GM19324 (cell line): ENCODE results near the gene RAD9A.

Experiments used
- ATAC-seq: cut with Tn5 transposase; IDR thresholded peaks from one replicate; pipeline ENCODE4 v1.9.1; 2021; ENCODE audit warnings: mild to moderate bottlenecking, moderate library complexity; ENCODE audit not compliant: unreplicated experiment, low FRiP score

RAD9A gene

DNA sequence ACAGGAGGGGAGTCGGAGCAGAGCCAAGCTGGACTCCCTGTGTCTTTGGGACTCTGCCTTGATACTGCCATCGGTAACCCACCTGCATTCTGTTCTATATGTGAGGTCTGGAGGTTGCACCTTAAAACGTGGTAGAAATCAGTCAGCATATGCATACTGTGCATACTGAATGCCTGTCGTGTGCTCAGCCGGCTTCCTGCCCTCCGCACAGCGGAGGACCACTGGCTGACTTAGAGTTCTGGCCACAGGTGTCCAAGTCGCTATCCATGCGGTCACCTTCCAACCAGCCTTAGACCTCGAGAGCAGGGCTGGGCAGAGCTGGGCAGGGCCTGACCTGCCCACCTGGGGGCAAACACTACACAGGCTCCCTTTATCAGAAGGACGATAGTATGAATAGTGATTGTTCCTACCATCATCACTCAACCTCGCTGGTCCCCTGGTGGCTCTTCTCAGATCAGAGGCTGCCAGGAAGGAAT is 15.9 kb downstream of the RAD9A start:
- no peak for ATAC-seq

DNA sequence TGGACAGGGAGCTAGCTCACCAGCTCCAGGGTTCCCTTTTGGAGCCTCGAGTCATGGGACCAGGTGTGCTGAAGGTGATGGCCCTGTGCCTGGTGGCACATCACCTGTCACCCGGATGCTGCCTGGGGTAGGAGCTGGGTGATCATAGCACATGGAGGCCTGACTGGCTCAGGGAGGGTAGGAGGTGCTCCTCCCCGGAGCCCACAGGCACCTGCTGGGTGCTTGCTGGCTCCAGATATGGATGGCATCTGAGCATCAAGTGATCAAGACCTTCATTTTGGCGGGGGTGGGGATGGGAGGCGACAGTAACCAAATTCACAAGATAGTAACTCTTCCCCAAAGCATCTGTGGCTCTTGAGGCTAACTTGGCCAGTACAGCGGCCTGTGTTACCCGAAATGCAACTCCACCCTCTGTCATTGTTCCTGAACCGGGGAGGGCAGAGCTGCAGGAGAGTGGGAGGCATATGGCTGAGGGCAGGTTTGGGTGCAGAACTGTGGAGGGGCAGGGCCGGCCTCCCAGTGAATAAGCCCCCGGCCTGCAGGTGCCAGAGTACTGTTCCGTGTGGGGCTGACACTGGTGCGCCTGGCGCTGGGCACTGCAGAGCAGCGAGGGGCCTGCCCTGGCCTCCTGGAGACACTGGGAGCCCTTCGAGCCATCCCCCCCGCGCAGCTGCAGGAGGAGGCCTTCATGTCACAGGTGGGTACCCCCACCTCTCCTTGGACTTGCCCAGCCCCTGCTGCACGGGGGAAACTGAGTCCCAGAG is 16.8 kb downstream of the RAD9A start:
- ATAC-seq = no peak

DNA sequence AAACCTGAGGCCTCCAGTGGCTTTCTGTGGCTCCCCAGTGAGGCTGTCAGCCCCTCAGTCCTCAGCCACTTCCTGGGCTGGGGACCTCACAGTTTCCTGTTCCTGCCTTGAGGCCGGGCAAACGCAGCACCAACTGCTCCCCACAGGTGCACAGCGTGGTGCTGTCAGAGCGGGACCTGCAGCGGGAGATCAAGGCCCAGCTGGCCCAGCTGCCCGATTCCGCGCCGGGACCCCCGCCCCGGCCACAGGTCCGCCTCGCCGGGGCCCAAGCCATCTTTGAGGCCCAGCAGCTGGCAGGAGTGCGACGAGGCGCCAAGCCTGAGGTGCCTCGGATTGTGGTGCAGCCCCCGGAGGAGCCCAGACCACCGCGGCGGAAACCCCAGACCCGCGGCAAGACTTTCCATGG is 17.5 kb downstream of the RAD9A start:
- no peak for ATAC-seq

DNA sequence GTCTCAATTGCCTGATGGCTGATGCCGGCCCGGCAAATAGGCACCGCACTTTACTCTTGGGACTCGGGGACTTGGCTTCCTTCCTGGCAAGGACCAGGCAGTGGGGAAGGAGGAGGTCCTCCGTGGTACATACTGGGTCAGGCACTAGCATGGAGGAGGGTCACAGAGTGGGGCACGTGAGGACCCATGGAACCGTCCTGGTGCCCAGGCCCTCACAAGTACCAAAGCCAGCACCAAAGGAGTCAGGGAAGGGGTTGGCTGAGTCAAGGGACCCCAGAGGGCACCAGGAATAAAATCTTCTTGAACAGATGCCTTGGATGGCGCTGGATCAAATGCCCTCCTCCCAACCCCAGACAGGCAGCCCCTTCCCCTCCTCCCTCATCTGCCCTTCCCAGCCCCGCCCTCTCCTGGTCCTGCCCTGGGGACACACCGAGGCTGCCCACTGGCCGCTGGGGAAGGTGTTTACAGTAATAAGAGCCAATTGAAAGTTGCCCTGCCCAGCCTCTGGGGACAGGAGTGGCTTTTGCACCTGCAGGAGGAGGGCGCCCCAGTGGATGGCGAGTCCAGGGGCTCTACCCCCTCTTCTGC is 18.1 kb downstream of the RAD9A start:
- ATAC-seq = no peak

DNA sequence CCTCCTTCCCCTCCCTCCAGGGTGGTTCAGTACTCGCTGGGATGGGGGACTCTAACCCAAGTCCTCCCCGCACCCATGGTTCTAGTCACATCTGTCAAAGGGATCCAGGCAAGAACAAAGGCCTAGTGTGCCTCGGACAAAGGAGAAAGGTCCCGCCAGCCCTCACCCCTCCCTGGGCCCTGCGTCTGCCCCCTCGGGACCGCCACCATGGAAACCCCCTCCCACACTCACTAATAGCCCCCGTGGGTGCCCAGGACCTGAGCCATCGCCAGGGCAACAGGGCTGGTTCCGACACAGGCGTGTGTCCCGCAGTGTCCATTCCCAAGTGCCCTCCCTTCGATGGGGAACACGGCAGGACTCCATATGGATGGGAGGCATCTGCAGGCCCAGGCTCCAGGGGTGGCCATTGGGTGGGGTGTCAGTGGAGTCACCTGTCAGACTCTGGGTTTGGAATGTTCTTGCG is 18.6 kb downstream of the RAD9A start:
- ATAC-seq = no peak

DNA sequence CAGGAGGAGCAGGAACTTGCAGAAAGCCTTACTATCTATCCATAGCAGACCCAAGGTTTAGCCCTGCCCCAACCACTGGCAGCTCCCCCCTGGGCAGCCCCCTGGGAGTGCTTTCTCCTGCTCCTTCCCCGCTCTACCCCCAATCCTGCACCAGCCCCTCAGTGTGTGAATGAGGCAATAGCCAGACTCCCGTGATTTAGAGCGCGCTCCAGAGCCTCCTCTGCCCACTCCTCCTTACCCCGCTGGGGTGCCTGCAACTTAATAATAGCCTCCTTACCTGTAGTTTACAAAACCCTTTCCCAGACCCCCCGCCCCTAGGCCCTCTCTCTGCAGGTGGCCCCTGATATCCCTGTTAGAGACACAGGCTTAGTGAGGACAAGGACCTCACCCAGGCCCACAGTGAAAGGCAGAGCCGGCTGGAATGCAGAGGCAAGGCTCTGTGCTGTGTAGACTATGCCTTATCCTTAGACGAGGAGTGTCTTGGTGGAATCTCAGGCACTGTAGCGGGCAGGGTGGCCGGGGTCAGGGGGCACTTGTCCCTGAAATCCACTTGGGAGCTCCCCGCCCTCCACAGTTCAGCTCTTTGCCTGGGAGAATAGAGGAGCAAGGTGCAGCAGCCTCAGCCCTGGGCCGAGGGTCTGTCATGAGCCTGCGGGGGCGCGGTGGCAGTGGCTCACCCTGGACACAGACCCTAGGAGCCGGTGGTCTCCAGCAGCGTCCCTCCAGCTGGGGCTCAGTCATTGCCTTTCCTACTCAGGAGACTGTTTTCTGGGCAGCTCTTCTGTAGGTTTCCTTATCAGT is 19.4 kb downstream of the RAD9A start:
- no peak for ATAC-seq

DNA sequence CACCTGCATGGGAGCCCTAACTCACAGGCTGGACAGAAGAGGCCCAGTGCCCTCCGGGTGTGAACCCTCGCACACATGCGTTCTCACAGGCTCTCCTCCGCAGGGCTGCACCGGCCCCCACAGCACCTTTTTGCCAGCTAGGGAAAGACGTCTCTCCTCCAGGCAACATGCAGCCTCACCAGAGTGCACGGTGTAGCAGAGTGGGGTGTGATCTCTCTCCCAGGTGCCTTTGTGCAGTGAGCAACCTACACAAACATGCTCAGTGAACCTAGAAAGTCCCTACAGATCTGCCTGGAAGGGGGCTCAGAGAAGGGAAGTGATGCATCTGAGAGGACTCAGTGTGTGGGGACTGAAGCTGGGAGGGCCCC is 20.0 kb downstream of the RAD9A start:
- ATAC-seq = no peak

DNA sequence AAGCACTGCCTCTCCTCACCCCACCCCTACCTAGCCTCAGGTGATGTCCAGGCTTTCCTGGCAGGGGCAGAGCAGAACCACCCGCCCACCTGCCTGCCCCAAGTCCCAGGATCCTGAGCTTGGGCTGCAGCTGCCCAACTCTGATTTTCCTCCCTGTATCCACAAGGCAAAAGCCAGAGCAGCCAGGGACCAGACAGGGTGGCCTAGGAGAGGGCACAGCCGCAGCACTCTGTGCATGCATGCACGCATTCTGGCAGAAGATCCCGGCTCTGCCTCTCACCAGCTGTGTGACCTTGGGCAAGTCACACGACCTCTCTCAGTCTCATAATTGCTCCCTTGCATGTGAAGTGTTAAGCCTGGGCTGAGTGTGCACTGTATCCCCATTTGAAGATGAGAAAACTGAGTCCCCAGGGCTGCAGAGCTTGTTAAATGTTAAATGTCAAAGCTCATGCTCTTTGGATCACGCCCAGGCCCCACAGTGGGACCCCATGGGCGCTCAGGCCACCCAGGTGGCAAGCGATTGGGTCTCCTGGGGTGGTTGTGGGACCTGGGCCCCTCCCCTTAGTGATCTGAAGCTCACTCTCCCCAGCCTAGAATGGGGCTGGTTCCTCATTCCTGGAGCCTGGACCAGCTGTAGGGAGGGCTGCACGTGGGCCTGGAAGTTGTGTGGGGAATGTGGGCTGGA is 20.9 kb downstream of the RAD9A start:
- no peak for ATAC-seq

DNA sequence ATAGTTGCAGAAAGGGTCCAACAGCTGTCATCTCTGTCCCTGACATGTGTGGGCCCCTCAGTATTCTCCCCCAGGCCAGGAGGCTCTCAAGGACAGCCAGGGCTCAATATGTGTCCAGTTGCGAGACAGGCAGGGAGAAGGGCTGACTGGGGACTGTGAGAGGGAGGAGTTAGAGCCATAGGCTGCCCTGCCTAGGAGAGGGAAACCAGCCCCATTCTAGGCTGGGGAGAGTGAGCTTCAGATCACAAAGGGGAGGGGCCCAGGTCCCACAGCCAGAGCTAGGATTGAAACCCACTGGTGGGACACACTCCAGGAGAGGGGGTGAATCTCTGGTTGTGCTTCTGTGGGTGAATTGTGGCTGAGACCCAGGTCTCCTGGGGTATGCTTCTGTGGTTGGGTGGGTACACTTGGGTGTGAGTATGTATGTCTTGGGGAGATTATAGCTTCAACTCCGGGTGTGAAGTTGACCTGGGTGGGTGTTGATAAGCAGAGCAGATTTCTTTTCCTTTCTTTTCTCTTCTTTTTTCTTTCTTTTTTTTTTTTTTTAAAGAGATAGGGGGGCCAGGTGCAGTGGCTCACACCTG is 21.6 kb downstream of the RAD9A start:
- no peak for ATAC-seq

DNA sequence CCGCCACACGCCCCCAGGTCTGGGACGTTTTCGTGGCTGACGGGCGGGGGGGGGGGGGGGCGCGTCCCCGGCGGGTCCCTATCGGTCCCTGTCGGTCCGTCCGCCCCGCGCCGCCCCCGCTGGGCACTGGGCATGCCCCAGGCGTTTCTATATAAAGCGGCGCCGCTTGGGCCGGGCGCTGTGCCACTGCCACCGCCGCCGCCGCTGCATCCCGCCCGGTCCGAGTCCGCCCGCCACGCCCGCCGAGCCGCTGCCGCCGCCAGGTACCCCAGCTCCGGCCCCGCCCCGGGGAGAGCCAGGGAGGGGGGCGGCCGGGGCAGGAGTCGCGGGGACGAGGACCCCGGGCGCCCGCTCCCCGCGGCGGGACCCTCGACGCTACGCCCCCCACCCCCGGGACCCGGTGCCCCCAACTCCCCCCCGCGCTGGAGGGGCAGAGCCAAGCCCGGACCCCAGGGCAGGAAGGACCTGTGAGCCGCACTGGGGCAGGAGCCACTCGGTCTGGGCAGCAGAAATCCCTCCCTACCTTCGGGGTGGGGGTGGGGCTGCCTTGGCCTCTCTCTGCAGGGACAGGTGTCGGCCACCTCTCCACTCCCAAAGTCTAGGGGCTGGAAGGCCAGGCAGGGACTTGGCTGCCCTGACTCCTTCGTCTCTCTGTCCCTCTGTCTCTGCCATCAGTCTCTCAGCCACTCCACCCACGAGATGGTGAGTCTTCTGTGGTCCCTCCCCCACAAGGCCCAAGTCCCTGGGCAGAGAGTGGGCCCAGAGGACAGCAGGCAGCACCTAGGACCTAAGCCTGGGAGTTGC is 23.9 kb downstream of the RAD9A start, which contains the start of gene CARNS1:
CARNS1 (plus strand) TSS at position 178 of the 804 bp plus-strand sequence; CDS start at position 700, 522 bp downstream.
- ATAC-seq = no peak

DNA sequence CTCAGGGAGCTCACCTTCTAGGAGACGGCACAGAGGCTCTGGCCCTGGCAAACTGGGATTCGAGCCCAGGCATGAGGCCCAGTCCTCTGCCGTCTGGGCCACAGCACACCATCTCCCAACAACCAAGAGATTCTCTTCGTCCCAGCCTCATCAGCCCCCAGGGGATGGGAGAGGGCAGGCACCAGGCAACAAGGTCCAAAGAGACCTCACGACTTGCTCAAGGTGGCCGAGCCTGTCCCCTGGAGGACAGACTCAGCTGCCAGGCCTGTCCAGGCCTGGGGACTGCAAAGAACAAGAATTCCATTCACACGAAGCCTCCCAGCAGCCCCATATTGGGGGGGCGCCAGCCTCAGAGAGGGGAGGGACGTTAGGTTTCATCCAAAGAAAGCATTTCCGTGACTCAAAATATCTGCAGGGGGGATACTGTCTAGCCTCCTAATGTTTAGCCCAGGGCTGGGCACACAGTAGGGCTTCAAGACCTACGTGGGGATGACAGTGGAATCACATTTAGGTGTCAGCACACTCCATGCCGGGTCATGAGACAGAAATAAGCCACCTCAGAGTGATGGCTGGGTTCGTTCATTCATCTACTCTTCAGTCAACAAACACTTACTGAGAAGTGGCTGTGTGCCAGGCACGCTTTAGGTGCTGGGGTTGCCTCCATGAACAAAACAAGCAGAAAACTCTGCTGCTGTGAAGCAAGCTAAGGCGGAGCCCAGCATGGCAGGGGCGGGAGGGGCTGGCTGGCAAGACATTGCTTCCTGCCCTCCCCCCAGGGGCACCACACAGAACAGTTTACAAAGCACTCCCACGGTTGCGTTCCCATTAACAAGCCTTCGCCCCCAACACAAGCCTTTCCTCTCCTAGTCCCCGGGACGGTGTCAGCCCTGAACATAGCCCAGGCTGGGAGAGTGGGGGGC is 24.9 kb downstream of the RAD9A start:
- no peak for ATAC-seq

DNA sequence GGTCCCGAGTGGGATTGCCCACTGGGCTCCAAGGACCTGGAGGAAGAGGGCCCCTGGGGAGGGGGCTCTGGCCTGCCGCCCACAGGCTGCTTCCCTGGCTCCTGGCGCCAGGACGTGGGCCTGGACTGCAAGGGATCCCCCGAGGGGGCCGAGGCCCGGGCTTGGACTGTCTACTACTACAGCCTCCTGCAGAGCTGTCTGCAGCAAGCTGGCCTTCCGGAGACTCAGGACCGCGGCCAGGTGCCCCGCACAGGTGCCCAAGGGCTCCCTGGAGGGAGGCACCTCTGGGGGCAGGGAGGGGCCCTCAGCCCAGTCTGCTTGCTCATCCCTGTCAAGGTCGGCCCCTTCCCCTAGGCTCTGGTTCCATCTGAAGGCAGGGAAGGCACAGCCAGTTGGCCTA is 25.6 kb downstream of the RAD9A start:
- no peak for ATAC-seq

DNA sequence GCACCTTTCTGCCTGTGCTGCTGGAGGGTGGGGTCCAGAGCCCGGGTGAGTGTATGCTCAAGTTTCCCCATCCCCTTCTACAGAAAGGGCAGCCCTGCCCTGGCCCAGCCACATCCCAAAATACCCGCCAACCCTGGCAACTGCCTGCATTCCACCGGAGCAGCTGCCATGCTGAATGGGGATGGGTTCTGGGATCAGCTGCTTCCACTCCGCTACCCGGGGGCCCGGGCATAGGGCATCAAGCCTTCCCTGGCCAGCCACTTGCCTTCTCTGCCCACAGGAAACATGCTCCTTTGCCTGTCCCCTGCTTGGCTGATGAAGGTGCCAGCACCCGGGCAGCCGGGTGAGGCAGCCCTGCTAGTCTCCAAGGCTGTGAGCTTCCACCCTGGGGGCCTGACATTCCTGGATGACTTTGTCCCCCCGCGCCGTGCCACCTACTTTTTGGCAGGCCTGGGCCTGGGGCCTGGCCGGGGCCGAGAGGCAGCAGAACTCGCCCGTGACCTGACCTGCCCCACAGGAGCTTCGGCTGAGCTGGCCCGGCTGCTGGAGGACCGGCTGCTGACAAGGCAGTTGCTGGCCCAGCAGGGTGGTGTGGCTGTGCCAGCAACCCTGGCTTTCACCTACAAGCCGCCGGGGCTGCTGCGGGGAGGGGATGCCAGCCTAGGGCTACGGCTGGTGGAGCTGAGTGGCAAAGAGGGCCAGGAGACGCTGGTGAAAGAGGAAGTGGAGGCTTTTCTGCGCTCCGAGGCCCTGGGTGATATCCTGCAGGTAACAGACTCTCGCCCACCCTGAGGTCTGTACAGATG is 26.9 kb downstream of the RAD9A start:
- no peak for ATAC-seq

DNA sequence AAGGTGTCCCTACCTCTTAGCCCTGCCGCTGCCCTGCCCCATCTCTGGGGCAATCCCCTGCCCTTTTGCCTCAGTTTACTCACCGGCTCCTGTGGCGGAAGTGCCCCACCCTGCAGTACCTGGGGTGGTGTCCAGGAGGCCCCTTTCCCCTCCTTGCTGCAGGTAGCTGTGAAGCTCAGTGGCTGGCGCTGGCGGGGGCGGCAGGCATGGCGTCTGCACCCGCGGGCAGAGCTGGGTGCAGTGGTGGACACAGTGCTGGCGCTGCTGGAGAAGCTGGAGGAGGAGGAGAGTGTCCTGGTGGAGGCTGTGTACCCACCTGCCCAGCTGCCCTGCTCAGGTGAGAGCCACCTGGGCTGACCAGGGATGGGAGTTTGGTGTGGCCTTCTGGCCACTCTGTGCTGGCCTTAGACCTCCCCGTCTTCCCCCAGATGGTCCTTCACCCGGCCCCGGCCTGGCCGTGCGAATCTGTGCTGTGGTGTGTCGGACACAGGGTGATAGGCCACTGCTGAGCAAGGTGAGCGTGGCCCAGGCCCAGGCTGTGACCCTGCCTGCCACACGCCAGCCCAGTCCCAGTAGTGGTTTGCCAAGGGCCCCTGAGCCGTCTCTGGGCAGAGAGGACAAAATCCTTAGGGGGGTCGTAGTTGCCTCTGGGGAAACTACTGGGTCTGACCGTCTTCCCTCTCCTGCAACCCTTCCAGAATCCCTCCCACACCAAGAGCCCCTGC is 27.7 kb downstream of the RAD9A start:
- no peak for ATAC-seq

DNA sequence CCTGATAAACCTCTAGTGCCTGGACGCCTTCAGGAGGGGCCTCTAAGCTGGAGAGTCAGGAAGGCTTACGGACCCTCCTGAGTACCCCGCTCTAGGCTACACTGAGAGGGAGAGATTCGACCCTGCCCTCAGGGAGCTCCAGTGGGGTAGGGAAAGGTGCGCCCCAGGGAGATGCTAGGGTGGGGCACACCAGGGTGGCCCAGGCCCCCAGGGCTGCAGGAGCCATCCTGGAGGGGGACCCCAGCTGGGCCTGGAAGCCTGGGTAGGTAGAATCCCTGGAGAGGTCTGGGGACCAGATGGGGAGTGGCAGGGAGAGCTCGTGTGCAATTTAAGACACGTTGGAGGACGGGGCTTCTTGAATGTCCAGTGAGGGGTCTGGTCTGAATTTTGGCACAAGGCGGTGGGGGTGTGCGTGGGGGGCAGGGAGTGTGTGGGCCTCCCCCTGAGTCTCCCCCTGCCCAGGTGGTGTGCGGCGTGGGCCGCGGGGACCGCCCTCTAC is 28.4 kb downstream of the RAD9A start:
- no peak for ATAC-seq

DNA sequence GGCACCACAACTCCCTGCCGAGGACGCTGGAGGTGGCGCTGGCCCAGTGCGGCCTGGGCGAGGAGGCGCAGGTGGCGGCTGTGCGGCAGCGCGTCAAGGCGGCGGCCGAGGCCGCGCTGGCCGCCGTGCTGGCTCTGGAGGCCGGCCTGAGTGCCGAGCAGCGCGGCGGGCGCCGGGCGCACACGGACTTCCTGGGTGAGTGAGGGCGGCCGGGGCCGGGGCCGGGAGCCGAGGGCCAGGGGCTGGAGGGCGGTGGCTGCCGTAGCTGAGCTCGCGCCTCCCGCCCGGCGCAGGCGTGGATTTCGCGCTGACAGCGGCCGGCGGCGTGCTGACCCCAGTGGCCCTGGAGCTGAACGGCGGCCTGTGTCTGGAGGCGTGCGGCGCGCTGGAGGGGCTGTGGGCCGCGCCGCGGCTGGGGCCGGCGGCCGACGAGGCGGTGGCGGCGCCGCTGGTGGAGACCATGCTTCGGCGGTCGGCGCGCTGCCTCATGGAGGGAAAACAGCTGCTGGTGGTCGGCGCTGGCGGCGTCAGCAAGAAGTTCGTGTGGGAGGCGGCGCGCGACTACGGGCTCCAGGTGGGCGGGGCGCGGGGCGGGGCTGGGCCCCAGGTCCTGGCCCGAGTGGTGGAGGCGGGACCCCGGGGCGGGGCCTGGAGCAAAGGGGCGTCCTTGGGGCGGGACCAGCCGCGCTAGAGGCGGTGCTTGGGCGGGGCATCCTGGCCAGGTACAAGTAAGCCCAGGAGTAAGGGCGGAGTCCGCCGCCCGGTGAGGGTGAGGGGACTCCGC is 29.1 kb downstream of the RAD9A start:
- peak; percentile 80 for ATAC-seq
